Cardiac muscle cell (in vitro differentiated cells and primary cell): ENCODE results near the gene SSPN. TPM values are rescaled to one million over a fixed set of nuclear protein-coding genes. Genes with fewer than 3 reads are reported as not detected.

Experiments used
- DNase-seq, 2 donors: peaks; one replicate each; pipeline versions ENCODE4 v3.0.0 to v3.0.0-alpha.2; 2010 to 2017; ENCODE audit warnings: low read depth in 1 of 2, low spot score in 1 of 2
- H3K27ac ChIP-seq: fragments of 200-600 bp; sonication (generic); 2 replicates; pipeline ENCODE4 v1.5.1; 2016
- H3K27me3 ChIP-seq: fragments of 200-600 bp; sonication (generic); 2 replicates; pipeline ENCODE4 v1.6.0; 2016; ENCODE audit warnings: control low read depth
- H3K36me3 ChIP-seq: fragments of 200-600 bp; sonication (generic); 2 replicates; pipeline ENCODE4 v1.5.1; 2016; ENCODE audit warnings: control low read depth
- H3K4me1 ChIP-seq: fragments of 200-600 bp; sonication (generic); 2 replicates; pipeline ENCODE4 v1.8.1; 2017; ENCODE audit warnings: low read depth, mild to moderate bottlenecking, mixed run types
- H3K4me3 ChIP-seq: fragments of 200-600 bp; sonication (generic); 2 replicates; pipeline ENCODE4 v1.5.1; 2016; ENCODE audit warnings: mild to moderate bottlenecking
- H3K9me3 ChIP-seq: fragments of 200-600 bp; sonication (generic); 2 replicates; pipeline ENCODE4 v1.5.1; 2017; ENCODE audit warnings: low read depth, mild to moderate bottlenecking, control low read depth
- polyA plus RNA-seq: library from polyadenylated mRNA; unstranded; fragments of >200 nt; fragmentation: Nextera tagmentation; extraction: Ambion mirVana; gene quantifications from 2 replicates; pipeline ENCODE4 v1.2.1, GENCODE V29; 2016
- total RNA-seq: library from RNA; depleted of rRNA; stranded (reverse); fragments of >200 nt; gene quantifications from 2 replicates; pipeline ENCODE4 v1.2.3, GENCODE V29; 2016
- TF ChIP-seq, protein P1 (sequence below): IDR thresholded peaks from 2 replicates; pipeline ENCODE4 v1.5.1; 2012; ENCODE audit warnings: low read depth, mild to moderate bottlenecking, low read length

SSPN gene
- total and polyA plus RNA-seq, 2 experiments from 2014 or later, result 3.5 to 4.0 TPM

DNA sequence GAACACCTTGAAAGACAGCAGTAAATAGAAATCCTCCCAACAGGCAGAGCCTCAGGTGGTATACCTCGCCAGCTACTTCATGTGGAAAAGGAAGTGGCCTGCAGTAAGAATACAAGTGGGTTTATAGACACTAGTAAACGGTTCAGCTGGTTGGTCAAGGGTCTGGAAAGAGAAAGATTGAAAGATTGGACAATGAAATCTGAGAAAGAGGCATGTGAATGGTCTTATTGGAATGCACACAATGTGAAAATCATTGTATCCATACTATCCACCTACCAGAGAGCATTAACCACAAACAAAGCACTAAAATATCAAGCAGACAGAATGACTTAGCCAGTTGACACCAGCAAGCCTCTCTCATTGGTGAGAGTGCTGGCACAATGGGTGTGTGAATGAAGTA, 98.2 kb downstream of the SSPN start:
- no peak for DNase-seq
- peaks cover 3% of the 10 kb centered on the region for H3K4me1 ChIP-seq
- no peak overlapping the region for H3K27ac ChIP-seq
- TF ChIP-seq, protein P1, sequence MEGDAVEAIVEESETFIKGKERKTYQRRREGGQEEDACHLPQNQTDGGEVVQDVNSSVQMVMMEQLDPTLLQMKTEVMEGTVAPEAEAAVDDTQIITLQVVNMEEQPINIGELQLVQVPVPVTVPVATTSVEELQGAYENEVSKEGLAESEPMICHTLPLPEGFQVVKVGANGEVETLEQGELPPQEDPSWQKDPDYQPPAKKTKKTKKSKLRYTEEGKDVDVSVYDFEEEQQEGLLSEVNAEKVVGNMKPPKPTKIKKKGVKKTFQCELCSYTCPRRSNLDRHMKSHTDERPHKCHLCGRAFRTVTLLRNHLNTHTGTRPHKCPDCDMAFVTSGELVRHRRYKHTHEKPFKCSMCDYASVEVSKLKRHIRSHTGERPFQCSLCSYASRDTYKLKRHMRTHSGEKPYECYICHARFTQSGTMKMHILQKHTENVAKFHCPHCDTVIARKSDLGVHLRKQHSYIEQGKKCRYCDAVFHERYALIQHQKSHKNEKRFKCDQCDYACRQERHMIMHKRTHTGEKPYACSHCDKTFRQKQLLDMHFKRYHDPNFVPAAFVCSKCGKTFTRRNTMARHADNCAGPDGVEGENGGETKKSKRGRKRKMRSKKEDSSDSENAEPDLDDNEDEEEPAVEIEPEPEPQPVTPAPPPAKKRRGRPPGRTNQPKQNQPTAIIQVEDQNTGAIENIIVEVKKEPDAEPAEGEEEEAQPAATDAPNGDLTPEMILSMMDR, result no peak
- H3K36me3 ChIP-seq, result no peaks in the 10 kb centered on the region
- peaks cover 8% of the 10 kb centered on the region for H3K27me3 ChIP-seq
- H3K4me3 ChIP-seq, result no peak overlapping the region
- no peaks in the 10 kb centered on the region for H3K9me3 ChIP-seq

GRCh38 chr12:26295001-26295400, 99.6 kb downstream of the SSPN start:
- peaks cover 1% of the 10 kb centered on the region for H3K27me3 ChIP-seq
- TF ChIP-seq, protein P1, result no peak
- no peaks in the 10 kb centered on the region for H3K36me3 ChIP-seq
- peaks cover 13% of the 10 kb centered on the region for H3K4me1 ChIP-seq
- H3K4me3 ChIP-seq, result no peak overlapping the region
- H3K9me3 ChIP-seq, result no peaks in the 10 kb centered on the region
- H3K27ac ChIP-seq, result no peak overlapping the region
- no peak for DNase-seq

DNA sequence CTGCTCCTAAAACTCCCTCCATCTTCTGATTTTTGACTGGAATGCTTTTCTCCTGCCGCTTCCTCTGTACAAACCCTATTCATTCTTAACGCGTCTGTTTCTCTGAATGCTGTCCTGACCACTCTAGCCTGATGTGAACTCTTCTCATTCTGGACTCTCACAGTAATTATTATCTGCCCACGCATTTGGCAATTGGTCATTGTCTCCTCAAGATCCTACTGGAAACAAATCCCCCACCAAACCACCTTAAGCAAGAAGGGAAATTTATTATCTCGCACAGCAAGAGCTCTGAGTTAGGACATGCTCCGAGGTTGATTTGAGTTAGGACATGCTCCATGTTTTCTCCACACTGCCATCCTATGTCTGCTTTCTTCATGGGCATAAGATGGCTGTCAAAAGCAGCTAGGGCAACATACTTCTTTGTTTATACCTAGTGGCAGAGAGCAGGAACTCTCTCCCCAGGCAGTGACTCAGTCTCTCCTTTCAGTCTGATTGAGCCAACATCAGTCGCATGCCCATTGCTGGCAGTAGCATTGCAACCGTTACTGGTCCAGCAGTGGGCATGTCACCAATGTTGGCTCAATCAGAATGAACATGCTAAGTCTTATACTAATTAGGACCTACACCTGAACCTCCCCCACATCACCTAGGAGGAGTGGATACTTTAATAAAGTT, 102.2 kb downstream of the SSPN start:
- no peaks in the 10 kb centered on the region for H3K9me3 ChIP-seq
- no peak overlapping the region for H3K27ac ChIP-seq
- no peaks in the 10 kb centered on the region for H3K27me3 ChIP-seq
- TF ChIP-seq, protein P1, result no peak
- DNase-seq, result peak in 1 of 2 donors; percentile 39
- no peak overlapping the region for H3K4me3 ChIP-seq
- H3K36me3 ChIP-seq, result no peaks in the 10 kb centered on the region
- peaks cover 13% of the 10 kb centered on the region for H3K4me1 ChIP-seq

- H3K4me3 ChIP-seq, result no peak overlapping the region
- H3K4me1 ChIP-seq, result peaks cover 13% of the 10 kb centered on the region
- H3K36me3 ChIP-seq, result no peaks in the 10 kb centered on the region
- H3K9me3 ChIP-seq, result no peaks in the 10 kb centered on the region
- no peaks in the 10 kb centered on the region for H3K27me3 ChIP-seq
- DNase-seq, result peak; percentile 19 to 72
- TF ChIP-seq, protein P1, result peak; percentile 31
- H3K27ac ChIP-seq, result peak overlapping the region; percentile 15
These were observed 103.6 kb downstream of the SSPN start for GRCh38 chr12:26298785-26299621.

DNA sequence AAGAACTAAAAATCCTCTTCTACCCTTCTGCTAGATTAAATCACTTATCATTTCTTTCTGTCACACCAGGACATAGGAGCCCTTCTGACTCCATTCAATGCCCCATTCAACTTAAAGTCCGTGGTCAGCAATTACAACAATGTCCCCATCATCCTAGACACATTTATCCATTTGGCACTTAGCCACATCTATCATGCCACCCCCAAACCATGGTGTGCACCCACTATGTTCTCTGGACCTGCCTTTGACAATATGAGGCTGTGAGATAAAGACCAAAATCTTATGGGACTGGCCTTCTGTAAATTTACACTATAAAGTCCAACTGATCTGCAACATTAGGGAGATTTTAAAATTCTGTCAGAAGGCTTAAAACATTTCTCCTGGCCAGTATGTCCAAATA, 104.4 kb downstream of the SSPN start:
- Histone ChIP-seq H3K4me3 (no peak overlapping the region), H3K36me3 (no peaks in the 10 kb centered on the region), H3K9me3 (no peaks in the 10 kb centered on the region), H3K4me1 (peaks cover 13% of the 10 kb centered on the region), H3K27me3 (no peaks in the 10 kb centered on the region), H3K27ac (no peak overlapping the region)
- no peak for DNase-seq
- TF ChIP-seq, protein P1, result no peak

Other genes starting within 250 kb of the SSPN start
- gene RASSF8, start 236.9 kb upstream of the SSPN start, total RNA-seq, result 30.6 and 56.4 TPM in 2 replicates
- 25.2 and 28.7 TPM in 2 replicates for gene RASSF8, start 236.9 kb upstream of the SSPN start, polyA plus RNA-seq
- gene BHLHE41, start 70.5 kb upstream of the SSPN start, total RNA-seq, result 0.24 and 1.3 TPM in 2 replicates
- gene BHLHE41, start 70.5 kb upstream of the SSPN start, polyA plus RNA-seq, result 0.46 and 0.77 TPM in 2 replicates